HG03025 (cell line): ENCODE measurements around the gene SMARCE1.

Experiments
- ATAC-seq: cut with Tn5 transposase; IDR thresholded peaks from one replicate; pipeline ENCODE4 v1.9.1; 2021; ENCODE audit warnings: mild to moderate bottlenecking, moderate library complexity; ENCODE audit not compliant: unreplicated experiment, low FRiP score

SMARCE1 gene

DNA sequence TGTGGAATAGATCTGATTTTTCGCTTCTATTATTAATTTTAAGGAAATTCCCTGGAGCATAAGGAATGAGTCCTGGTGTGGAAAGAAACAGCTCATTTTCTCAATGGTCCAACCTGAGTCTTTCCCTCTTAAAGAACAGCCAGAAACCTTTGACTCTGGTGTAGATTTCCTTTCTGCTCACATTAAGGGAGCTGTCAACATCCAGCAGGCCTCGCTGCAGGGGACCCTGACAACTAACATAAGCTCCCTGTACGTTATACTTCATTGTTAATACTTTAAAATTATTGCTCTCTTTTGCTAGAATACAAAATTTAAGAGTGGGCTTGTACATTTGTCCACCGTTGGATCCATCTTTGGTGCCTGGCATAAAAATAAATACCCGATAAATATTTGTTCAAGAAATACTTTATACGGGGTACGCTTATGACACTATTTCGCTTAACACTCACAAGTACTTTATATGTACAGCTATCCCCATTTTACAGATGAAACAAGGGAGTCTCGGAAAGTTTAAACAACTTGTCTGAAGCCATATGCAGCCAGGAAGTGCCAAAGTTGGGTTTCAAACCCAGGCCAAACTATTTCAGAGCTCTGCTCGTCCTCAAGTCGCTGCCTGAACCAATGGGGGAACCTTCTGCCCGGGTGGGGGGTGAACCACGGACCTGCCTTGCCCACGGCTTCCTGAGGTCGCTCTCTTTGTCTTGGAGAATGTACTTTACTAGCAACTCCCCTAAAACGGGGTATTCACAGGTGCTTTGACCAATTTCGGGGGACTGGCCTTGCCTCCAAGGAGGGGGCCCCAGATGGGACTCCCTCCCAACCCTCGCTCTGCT lies 611 bp downstream of the SMARCE1 start:
- peak; percentile 38 for ATAC-seq

DNA sequence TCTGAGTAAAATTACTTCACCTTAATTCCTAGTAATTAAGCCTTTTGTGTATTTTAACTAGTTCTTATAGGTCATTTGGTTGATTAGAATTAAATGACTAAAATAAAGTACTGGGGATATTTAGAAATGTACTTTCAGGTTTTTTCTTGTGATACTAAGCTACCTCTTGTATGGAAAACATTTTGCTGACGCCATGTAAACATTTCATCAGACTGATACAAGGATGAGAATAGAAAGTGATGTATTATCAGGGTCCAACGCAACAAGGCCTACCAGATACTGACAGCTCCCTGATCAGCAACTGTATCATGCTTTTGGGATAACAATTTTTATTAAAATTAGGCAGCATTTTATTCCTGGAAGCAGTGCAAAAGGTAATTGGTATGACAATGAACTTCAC lies 1.7 kb downstream of the SMARCE1 start:
- ATAC-seq, result no peak

DNA sequence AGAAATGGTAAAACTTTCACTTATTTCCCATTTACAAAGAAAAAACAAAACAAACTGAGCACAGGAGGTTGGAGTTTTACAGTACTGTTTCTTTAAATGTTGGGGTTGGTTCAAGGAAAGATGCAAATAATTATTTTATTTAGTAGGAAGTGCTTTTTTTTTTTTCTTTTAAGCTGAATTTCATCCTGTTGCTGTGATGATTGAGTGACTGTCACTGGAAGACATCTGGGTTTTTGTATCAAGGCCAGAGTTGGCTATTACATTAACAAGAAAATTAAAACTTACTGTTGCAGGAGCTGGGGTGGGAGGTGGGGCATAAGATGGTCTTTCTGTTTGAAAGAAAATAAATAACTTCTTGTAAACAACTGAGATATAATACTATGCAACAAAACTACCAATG lies 2.3 kb downstream of the SMARCE1 start:
- no peak for ATAC-seq

DNA sequence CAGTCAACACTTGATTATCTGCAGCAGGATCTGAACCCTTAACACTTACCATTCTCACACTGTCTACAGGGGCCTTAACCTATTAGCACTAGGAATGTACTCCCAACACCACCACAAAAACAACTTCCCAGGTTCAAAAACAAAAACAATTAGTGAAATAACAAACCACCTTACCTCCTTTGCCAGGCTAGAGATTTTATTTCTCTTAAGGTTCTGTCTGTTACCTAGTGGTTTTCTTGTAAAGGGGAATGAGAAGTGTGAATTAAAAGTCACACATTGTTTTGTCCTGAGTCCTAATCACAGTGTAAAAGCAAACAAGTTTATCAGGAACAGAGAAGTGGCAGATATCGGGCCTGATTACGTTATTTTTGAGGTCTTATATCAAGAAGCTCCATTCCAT lies 9.7 kb downstream of the SMARCE1 start:
- ATAC-seq, result no peak

DNA sequence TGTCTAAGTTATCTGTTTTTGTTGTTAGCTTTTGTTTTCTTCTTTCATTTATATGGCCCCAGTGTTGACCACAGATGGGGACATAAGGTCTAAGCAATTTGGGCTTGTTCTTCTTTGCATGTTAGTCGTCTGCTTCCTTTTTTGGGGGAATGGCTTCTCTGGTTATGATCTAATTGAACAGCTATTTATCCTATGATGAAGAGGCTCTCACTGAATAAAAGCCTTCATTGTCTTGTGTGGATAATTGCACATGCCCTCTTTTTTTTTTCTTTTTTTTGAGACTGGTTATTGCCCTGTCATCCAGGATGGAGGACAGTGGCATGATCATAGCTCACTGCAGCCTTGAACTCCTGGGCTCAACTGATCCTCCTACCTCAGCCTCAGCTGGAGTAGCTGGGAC lies 13.7 kb downstream of the SMARCE1 start:
- ATAC-seq, result no peak

DNA sequence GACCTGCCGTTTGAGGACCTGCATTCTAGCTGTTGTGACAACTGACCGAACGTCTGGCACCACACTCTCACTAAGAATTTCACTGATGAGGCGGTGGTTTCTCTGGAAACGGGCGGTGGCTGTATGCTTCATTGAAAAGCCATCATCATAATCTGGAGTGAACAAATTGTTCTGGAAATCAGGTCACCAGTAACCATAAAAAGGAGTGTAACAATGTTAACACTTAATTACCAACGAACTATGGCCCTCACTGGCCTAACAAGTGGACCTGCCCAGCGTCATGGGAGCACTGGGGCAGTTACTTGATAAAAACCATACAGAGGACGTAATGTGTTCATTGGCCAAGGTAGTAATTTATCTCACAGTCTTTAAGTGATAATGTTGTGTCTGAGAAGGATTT lies 15.4 kb downstream of the SMARCE1 start:
- no peak for ATAC-seq

DNA sequence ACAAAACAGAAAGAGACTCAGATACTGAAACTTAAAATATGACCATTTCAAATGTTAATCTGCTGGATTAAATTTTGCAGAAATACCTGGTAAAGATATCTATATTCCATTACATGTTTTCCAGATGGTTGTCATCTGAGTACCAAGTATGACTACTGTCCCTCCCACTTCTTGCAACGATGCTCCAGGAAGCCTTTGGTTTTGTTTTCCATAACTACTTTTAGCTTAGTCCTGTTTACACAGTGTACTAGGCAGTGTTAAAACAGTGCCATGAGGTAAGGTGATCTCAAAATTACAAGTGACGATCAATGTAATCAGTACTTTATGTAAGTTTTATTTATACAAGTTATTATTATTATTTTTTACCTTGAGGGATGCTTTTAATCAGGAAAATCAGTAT lies 17.8 kb downstream of the SMARCE1 start:
- no peak for ATAC-seq

DNA sequence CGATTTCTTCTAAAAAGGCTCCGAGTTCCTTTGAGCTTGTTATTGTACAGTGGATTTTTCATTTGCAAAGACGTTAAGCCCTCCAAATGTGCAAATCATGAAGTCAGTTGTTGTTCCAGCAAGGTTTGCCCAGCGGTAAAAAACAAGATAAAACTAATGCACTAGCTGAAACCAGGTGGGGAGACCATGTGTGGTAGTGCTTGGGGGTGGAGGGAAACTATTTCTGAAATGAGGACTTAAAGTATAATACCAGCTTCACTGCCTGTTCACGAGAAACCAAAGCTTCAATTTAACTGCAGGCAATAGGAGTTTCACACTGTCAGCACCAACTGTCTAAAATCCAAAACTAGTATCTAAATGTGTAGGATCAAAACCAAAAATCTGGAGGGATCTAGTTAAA lies 22.3 kb downstream of the SMARCE1 start:
- ATAC-seq, result no peak

DNA sequence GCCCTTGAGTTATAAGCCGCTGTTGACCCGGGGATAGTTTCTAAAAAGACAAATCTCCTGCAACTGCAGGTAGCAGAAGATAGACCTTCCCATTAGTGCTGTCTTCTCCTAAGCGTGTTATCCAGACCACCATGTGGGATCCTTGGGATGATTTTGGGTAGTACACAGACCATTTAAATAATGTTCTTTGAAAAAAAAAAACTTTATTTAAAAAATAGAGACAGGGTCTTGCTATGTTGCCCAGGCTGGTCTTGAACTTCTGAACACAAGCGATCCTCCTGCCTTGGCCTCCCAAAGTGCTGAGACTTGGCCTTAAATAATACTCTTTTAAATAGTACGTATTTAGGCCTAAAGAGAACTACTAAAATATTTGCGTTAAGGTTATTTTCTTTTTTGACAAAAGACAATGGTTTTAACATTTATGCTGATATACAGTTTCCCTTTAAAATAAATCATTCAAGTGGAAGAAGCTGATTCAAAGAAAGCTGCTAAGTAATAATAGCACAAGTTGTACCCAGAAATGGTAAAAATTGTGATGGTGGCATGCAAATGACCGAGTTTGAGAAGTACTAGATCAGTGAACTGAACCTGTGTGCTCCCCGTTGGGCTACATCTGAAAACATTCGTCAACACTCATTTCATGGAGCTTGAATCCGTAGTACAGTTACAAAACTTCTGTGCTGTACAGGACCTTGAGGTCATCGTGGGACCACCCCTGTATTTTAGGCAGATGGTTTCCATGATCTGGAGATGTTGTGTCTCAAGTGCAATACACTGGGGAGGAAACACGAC lies 24.0 kb downstream of the SMARCE1 start:
- no peak for ATAC-seq

DNA sequence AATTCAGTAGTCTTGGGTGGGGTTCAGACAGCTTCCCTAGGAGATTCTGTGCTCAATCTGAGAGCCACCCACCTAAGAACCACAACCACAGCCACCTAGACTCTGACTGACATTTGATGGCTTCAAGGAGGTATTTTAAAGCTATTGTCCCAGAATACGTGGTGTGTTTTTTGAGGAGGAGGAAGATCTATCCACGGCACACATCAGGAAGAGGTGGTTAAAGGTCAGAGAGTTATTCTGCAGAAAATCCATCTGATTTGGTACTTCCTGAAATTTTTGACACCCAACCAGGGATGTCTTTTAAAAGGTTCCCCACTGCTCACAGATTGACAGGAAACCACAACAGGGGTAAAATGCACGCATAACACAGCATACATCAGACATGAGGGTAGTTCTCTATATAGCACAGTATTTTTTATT lies 25.1 kb downstream of the SMARCE1 start:
- no peak for ATAC-seq

DNA sequence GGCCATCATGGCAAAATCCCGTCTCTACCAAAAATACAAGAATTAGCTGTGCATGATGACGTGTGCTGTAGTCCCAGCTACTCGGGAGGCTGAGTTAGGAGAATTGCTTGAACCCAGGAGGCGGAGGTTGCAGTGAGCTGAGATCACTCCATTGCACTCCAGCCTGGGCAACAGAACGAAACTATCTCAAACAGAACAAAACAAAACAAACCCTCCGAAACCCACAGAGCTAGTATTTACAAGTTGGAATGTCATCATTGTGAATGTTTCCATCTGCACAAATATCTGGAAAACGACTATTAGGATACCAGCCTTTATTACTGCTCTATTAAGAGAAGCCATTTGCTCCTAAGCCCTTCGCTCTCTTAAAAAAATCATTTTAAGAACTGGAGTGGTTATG lies 26.0 kb downstream of the SMARCE1 start:
- no peak for ATAC-seq

DNA sequence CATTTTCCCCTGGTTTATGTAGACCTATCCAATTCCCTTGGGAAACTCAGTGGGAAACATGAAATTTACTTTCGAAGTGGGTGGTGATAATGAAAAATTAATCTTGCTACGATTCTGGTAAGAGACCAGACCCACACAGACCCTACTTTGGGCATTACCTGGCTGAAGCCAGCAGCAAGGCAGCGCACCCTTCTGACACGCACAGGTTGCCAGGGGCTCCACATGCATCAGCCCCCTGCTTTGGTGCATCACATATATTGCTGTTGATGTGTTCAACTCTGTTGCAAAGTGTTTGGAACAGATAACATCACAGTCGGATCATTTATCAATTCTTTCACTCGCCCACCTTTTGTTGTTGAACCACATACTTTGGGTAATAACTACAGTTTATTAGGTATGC lies 26.6 kb downstream of the SMARCE1 start:
- no peak for ATAC-seq

DNA sequence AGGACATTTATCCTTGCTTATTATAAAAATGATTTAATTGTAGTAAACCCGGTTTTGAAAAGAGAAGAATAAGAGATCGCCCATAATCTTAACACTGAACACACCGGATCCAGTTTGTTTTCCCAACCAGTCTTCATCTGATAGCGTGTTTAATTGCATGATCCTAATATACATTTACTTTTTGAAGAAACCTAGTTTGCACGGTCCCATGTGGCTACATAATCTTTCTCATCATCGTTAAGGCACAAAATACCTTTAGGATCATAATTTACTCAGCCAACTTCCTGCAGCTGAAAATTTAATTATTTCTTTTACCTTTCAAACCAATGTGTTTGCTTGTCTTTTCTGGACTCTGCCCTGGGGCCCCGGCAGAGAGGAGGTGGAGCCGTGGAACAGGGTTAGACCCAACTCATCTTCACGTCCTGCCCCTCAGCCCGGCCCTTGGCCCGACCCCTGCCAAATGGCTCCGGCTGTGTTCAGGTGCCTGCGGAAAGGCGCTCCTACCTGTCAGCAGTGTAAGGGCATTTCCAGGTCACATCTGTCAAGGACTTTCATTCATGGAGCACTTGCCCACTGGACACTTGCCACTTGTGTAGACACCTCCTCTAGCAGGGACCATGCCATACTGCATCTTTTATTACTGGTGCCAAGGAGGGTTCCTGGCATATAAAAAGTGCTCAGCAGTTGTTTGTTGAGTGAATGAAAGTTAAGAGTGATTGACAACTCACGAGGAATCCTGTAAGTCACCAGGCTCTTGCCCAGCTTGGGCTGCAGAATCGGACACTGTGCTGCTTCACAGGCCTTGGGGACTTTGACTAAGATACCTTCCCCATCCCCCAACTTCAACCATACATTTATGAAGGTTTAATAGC lies 28.6 kb downstream of the SMARCE1 start:
- no peak for ATAC-seq

DNA sequence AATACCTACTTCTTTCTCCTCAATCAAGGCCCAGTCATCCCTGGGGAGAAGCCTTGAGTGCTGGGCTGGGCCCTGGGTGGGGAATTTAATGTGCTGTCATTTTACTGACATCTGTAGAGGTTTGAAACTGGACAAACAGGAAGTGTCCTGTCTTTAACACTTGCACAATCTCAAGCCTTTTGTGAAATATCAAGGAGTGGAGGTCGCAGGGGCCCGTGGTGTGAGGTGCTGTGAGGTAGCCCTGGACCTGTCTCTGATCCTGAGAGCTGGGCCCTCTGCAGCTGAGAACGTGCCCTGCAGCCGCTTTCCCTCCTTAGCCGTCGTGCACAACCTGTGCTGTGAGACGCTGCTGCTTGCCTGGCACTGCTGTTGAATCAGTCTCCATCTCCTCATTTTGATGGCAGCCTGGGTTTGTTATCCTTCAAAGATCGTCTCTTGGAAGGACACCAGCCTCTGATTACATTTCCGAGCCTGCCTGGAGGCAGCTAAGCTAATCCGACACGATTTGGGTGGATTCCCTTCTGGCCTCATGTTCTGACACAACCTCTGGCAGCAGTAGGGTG lies 29.9 kb downstream of the SMARCE1 start:
- ATAC-seq, result no peak

DNA sequence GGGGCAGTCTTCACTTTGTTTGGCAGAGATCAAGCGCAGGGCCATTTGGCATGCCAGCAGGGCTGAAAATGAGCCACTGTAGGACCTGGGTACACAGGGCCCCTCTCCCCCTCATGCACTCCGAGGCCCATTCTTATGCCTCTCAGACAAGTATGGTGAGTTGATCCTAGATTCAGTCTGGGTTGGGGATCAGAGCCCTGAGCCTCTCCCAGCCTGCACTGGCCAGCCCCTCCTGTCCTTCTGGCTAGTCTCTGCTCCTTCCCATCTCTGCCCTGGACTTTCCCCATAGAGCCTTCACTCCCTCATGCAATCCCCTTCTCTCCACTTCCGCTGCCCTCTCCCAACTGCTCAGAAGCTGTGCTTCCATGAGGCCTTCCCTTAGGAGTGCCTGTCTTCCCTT lies 31.0 kb downstream of the SMARCE1 start:
- ATAC-seq, result no peak

DNA sequence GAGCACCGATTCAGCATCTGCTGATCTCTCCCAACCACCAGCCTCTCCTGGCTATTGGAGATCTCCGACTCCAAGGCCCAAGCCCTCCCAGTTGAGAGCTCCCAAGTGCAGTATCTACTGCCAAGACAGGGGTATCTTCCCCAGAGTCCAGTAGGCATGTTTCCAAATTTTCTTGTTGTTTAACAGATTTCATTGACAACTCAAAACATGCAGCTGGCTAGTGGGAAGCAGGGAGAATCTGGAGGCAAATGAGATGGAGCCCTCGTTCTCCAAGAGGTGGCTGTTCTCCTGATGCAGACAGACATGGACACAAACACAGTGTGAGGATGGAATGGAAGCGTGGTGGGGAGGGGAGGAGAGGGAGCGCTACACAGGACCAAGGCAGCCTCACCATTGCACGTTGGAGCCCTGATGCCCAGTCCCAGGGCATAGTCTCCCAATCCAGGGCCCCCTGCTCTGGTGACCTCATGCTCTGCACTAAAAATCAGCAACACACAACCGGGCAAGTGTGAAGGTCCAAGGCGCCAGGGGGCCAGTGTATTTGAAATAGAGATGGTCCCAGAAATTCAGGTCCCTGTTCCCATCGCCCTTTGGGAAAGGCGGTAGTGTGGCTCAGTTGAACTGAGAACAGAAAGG lies 31.7 kb downstream of the SMARCE1 start:
- no peak for ATAC-seq

DNA sequence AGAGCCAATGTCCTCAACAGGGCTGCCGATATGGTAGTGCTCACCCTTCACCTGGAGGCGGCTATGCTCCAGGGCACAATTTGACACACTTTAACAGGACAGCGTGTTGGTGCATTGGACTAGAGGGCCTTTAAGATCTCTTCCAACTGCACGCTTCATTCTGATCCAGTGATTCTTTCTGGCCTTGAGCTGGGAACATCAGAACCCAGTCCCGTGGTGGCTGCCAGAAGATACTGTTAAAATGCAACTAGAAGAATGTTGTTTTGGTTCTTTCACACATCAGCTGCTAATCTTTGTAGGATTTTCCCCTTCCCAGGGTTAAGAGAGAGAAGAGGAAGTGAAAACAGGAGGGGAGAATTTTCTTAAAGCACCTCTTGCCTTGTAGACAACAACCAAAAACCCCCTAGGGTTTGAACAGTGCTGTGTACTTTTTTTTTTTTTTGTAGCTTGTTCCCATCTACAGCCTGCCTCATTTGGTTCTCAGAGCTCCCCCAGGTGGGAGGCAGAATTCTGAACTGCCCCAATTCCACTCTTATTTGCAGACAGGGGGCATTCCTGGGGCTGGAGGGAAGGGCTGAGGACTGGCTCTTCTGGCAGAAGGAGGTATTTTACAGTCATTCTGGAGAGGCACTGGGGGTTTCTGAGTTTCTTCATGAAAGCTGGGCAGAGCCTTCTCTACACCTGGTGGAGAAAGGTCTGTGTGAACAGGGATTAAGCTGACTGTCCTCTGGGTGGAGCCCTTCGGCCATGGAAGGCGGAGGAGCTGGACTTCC lies 32.4 kb downstream of the SMARCE1 start:
- peak; percentile 41 for ATAC-seq

DNA sequence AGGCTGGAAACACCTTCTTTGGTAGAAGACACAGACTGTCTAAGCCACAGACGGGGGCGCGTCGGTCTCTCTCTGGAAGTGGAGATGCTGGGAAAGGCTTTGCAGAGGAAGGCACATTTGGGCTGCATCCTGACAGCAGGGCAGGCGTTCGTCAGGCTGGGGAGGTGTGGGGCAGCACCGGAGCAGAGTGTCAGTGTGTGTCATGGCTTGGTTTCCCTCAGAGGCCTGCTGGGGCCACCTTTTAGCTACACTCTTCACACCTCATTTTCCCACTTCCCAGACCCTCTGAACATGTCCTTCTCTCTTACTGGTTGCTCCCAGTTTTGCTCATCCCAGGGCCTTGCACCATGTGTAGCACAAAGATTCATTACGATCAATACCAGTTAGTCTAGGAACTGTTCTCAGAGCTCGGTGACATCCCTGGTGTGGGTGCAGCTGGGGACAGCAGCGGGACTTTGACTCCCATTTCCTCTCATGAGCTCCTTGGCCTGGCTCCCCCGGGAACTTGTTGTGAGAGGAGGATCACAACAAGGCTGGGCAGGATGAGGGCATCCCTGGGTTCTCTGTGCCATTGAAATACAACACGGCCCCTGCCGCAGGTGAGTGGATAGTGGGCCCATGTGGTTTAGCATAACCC lies 33.1 kb downstream of the SMARCE1 start:
- peak; percentile 15 for ATAC-seq
